HepG2 (cell line): Measurements from ENCODE around the gene POLRMT. TPM values are rescaled to one million over a fixed set of nuclear protein-coding genes. Genes with fewer than 3 reads are reported as not detected.

Experiments used
- ATF6 ChIP-seq: sonication (generic); formaldehyde crosslinking; conservative IDR thresholded peaks from 2 replicates; pipeline ENCODE4 v1.4.0; 2020; ENCODE audit warnings: missing genetic modification reagents
- ERF ChIP-seq: IDR thresholded peaks from 2 replicates; pipeline ENCODE4 v1.6.1; 2018; ENCODE audit warnings: missing biosample characterization, missing genetic modification reagents
- HDAC2 ChIP-seq: sonication (generic); formaldehyde crosslinking; IDR thresholded peaks from 2 replicates; pipeline ENCODE4 v1.4.0; 2020; ENCODE audit warnings: missing genetic modification reagents
- HMG20B ChIP-seq: conservative IDR thresholded peaks from 2 replicates; pipeline ENCODE4 v1.6.1; 2016; ENCODE audit warnings: missing genetic modification reagents, missing compliant biosample characterization
- HNF4G ChIP-seq, 2 experiments: sonication (generic) in 1 of 2; formaldehyde crosslinking in 1 of 2; IDR thresholded peaks; 2 replicates each; pipeline versions ENCODE4 v1.4.0 to v1.6.1; 2011 to 2020; ENCODE audit warnings: borderline replicate concordance in 2 of 2, low read depth in 2 of 2, mild to moderate bottlenecking in 2 of 2, low read length in 1 of 2, missing genetic modification reagents in 1 of 2, moderate library complexity in 1 of 2
- HNRNPUL1 ChIP-seq: fragments of 200-400 bp; formaldehyde crosslinking; IDR thresholded peaks from 2 replicates; pipeline ENCODE4 v1.6.1; 2017; ENCODE audit warnings: low read depth, mild to moderate bottlenecking, low read length, moderate library complexity
- LBX2 ChIP-seq: sonication (generic); formaldehyde crosslinking; IDR thresholded peaks from 2 replicates; pipeline ENCODE4 v1.5.0; 2020; ENCODE audit warnings: missing genetic modification reagents, mild to moderate bottlenecking, borderline replicate concordance
- MTA1 ChIP-seq: sonication (generic); formaldehyde crosslinking; IDR thresholded peaks from 2 replicates; pipeline ENCODE4 v1.4.0; 2020; ENCODE audit warnings: missing genetic modification reagents, mild to moderate bottlenecking, borderline replicate concordance
- NR2F1 ChIP-seq, 2 experiments: fragments of 450-650 bp in 1 of 2; formaldehyde crosslinking in 1 of 2; IDR thresholded peaks; 2 replicates each; pipeline versions ENCODE4 v1.5.0 to v1.6.1; 2016 to 2020; ENCODE audit warnings: mild to moderate bottlenecking in 1 of 2, missing compliant biosample characterization in 1 of 2, missing genetic modification reagents in 1 of 2, moderate library complexity in 1 of 2
- NR3C1 ChIP-seq: sonication (generic); formaldehyde crosslinking; IDR thresholded peaks from 2 replicates; pipeline ENCODE4 v1.4.0; 2020; ENCODE audit warnings: missing genetic modification reagents
- SETDB1 ChIP-seq: sonication (generic); formaldehyde crosslinking; IDR thresholded peaks from 2 replicates; pipeline ENCODE4 v1.5.1; 2020; ENCODE audit warnings: missing genetic modification reagents, mild to moderate bottlenecking, borderline replicate concordance
- SMAD1 ChIP-seq: sonication (generic); formaldehyde crosslinking; IDR thresholded peaks from 2 replicates; pipeline ENCODE4 v1.4.0; 2020; ENCODE audit warnings: missing genetic modification reagents, low read depth, mild to moderate bottlenecking, borderline replicate concordance
- SP4 ChIP-seq: sonication (generic); formaldehyde crosslinking; IDR thresholded peaks from 2 replicates; pipeline ENCODE4 v1.8.1; 2023; ENCODE audit warnings: mild to moderate bottlenecking, missing genetic modification reagents
- ZFP1 ChIP-seq: IDR thresholded peaks from 2 replicates; pipeline ENCODE4 v1.6.1; 2016
- ZNF143 ChIP-seq: sonication (generic); formaldehyde crosslinking; IDR thresholded peaks from 2 replicates; pipeline ENCODE4 v1.4.0; 2020; ENCODE audit warnings: missing genetic modification reagents
- ZNF260 ChIP-seq: sonication (generic); formaldehyde crosslinking; IDR thresholded peaks from 2 replicates; pipeline ENCODE4 v1.4.0; 2020; ENCODE audit warnings: missing genetic modification reagents, low read depth, mild to moderate bottlenecking, borderline replicate concordance
- ZNF274 ChIP-seq: sonication (generic); formaldehyde crosslinking; IDR thresholded peaks from 2 replicates; pipeline ENCODE4 v1.5.1; 2020; ENCODE audit warnings: mild to moderate bottlenecking, missing genetic modification reagents
- ZNF280D ChIP-seq: sonication (generic); formaldehyde crosslinking; IDR thresholded peaks from 2 replicates; pipeline ENCODE4 v1.5.1; 2020; ENCODE audit warnings: mild to moderate bottlenecking, missing genetic modification reagents
- ZNF282 ChIP-seq: fragments of 450-650 bp; IDR thresholded peaks from 2 replicates; pipeline ENCODE4 v1.6.1; 2018; ENCODE audit not compliant: partially characterized antibody
- ZNF329 ChIP-seq: sonication (generic); formaldehyde crosslinking; IDR thresholded peaks from 2 replicates; pipeline ENCODE4 v1.9.0; 2021; ENCODE audit warnings: low read depth, mild to moderate bottlenecking, missing genetic modification reagents
- ZNF44 ChIP-seq: sonication (generic); formaldehyde crosslinking; IDR thresholded peaks from 2 replicates; pipeline ENCODE4 v1.5.1; 2020; ENCODE audit warnings: mild to moderate bottlenecking, missing genetic modification reagents
- ZNF446 ChIP-seq: sonication (generic); formaldehyde crosslinking; IDR thresholded peaks from 2 replicates; pipeline ENCODE4 v1.5.0; 2020; ENCODE audit warnings: mild to moderate bottlenecking, missing genetic modification reagents
- ZNF577 ChIP-seq: sonication (generic); formaldehyde crosslinking; IDR thresholded peaks from 2 replicates; pipeline ENCODE4 v1.4.0; 2020; ENCODE audit warnings: mild to moderate bottlenecking, low read depth, missing genetic modification reagents, borderline replicate concordance
- ZNF781 ChIP-seq: sonication (generic); formaldehyde crosslinking; IDR thresholded peaks from 2 replicates; pipeline ENCODE4 v1.5.1; 2020; ENCODE audit warnings: borderline replicate concordance, mild to moderate bottlenecking, missing genetic modification reagents; ENCODE audit errors: not compliant biosample characterization
- polyA plus RNA-seq, 8 experiments: library from polyadenylated mRNA; depleted of rRNA in 3 of 8; stranded (reverse) in 7 of 8; unstranded in 1 of 8; fragments of >200 nt; fragmentation: Illumina TruSeq in 4 of 8; extraction: Trizol in 4 of 8; gene quantifications; 2 replicates each; pipeline versions ENCODE4 v1.2.1 to v1.2.3, GENCODE V29; 2011 to 2016; ENCODE audit warnings: low read depth in 4 of 8, missing spikeins in 1 of 8, mixed read lengths in 1 of 8; ENCODE audit not compliant: insufficient read depth in 1 of 8
- total RNA-seq, 5 experiments: library from RNA; depleted of rRNA; stranded (reverse); fragments of >200 nt; fragmentation: Illumina TruSeq; extraction: Trizol; gene quantifications; 2 replicates each; pipeline ENCODE4 v1.2.3, GENCODE V29; 2016; ENCODE audit warnings: low read depth in 1 of 5

POLRMT gene
- total and polyA plus RNA-seq, 2 of the 13 experiments (the other 11 are each of a cell fraction or from before 2014, with no cell fraction given), result 78.0 to 101 TPM

GRCh38 chr19:662962-663681, 29.8 kb upstream of the POLRMT start, which contains the start of gene RNF126 (continued):
- TF ChIP-seq SETDB1, result no peak
- no peak for TF ChIP-seq LBX2
- no peak for TF ChIP-seq NR2F1 (CRISPR knock-in tag; IDR thresholded peaks at IDR 0.05)
- TF ChIP-seq ZNF260, result no peak
- no peak for TF ChIP-seq HMG20B (CRISPR knock-in tag)
- no peak for TF ChIP-seq SMAD1 (CRISPR knock-in tag)
- no peak for TF ChIP-seq HNRNPUL1
- TF ChIP-seq ZNF280D (CRISPR knock-in tag), result no peak
- TF ChIP-seq NR3C1 (CRISPR knock-in tag), result no peak
- peak; percentile 38; the same call in 1 of the 2 replicates for TF ChIP-seq ZNF143
- TF ChIP-seq ZNF282, result no peak
- no peak; the same call in none of the 2 replicates for TF ChIP-seq ZNF329 (CRISPR knock-in tag)
- TF ChIP-seq ZNF44 (CRISPR knock-in tag), result no peak
- no peak for TF ChIP-seq ZFP1
- TF ChIP-seq ZNF781, result no peak
- TF ChIP-seq ERF (CRISPR knock-in tag), result no peak; the same call in 1 of the 2 replicates
- peak; percentile 88 for TF ChIP-seq SP4 (CRISPR knock-in tag)
- no peak for TF ChIP-seq ZNF577 (CRISPR knock-in tag)
- no peak for TF ChIP-seq ATF6 (CRISPR knock-in tag)
- no peak for TF ChIP-seq MTA1 (CRISPR knock-in tag)
- no peak for TF ChIP-seq HNF4G (IDR thresholded peaks at IDR 0.05; ENCODE audit: borderline replicate concordance, low read depth, low read length)
- TF ChIP-seq HNF4G (CRISPR knock-in tag; IDR thresholded peaks at IDR 0.05; ENCODE audit: borderline replicate concordance, low read depth), result peak; percentile 59; the same call in 1 of the 2 replicates
- TF ChIP-seq HDAC2 (CRISPR knock-in tag), result no peak
- no peak for TF ChIP-seq ZNF446 (CRISPR knock-in tag)
- no peak for TF ChIP-seq ZNF274 (CRISPR knock-in tag)
